GM21737 (cell line): ENCODE results near the gene OAS2.

Source experiments
- ATAC-seq: cut with Tn5 transposase; IDR thresholded peaks from one replicate; pipeline ENCODE4 v1.9.1; 2021; ENCODE audit warnings: mild to moderate bottlenecking, moderate library complexity; ENCODE audit not compliant: unreplicated experiment

Gene OAS2

DNA sequence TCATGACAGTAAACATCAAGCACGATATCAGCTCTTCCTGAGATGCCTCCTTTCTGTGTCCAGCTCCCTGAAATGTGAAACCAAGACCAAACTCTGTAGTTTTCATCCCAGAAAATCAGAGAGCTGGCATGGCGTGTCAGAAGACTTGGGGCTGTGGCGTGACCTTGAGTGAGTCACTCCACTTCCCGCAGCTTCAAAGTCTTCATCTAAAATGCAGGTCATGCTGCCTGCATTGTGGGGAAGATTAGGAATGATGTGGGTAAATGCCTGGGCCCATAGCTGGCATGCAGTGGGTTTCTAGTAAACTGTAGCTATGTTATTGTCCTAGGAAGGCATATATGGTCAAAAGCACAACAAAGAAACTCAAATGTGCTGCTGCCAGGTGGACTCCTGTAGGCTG is 28.8 kb downstream of the OAS2 start:
- ATAC-seq = no peak

DNA sequence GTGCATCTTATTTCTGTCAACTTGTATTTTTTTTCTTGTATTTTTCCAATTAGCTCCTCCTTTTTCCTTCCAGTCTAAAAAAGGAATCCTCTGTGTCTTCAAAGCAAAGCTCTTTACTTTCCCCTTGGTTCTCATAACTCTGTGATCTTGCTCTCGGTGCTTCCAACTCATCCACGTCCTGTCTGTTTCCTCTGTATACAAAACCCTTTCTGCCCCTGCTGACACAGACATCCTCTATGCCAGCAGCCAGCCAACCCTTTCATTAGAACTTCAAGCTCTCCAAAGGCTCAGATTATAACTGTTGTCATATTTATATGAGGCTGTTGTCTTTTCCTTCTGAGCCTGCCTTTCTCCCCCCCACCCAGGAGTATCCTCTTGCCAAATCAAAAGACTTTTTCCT is 32.4 kb downstream of the OAS2 start:
- no peak for ATAC-seq

GRCh38 chr12:113014565-113014964 is 36.2 kb downstream of the OAS2 start:
- ATAC-seq = no peak

- no peak for ATAC-seq
These were observed 38.5 kb downstream of the OAS2 start for GRCh38 chr12:113016796-113017195.

- no peak for ATAC-seq
These were observed 40.7 kb downstream of the OAS2 start for GRCh38 chr12:113019025-113019424.

- no peak for ATAC-seq
These were observed 43.2 kb downstream of the OAS2 start for GRCh38 chr12:113021500-113021899.

DNA sequence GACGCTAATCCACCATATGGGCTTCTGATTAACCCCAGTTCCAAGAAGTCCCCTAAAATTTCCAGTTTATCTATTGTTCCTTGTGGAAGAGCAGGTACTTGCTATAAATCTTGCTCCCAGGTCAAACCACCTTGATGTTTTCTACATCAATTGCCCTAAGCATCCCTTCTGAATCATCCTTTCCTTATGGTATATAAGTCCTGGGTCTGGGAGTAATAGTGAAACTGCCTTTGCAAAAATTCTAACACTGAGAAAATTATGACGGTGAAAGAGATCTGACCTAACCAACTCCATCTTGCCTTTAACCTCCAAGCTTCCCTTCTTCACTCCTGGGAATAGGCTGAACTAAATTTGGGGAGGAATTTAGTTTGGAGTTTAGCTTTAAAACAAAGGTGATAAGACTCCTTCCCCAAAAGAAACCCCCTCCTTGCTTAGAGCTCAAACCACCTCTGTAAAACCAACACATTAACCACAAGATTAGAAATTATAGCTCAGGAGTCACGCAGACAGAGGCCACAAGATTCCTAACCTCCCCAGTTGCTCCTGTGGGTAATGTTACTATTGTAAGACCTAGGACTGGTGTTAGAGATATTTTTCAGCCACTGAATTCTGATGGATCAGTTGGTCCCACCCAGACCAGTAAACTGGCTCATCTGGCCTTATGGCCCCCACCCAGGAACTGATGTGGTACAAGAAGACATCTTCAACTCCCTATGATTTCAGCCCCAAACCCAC is 44.4 kb downstream of the OAS2 start:
- ATAC-seq = no peak

DNA sequence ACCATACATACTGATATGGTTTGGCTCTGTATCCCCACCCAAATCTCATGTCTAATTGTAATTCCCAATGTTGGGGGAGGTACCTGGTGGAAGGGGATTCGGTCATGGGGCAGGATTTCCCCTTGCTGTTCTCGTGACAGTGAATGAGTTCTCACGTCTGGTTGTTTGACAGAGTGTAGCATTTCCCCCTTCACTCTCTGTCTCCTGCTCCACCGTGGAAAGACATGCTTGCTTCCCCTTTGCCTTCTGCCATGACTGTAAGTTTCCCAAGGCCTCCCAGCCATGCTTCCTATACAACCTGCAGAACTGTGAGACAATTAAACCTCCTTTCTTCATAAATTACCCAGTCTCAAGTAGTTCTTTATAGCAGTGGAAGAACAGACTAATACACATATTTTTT is 49.4 kb downstream of the OAS2 start:
- no peak for ATAC-seq

DNA sequence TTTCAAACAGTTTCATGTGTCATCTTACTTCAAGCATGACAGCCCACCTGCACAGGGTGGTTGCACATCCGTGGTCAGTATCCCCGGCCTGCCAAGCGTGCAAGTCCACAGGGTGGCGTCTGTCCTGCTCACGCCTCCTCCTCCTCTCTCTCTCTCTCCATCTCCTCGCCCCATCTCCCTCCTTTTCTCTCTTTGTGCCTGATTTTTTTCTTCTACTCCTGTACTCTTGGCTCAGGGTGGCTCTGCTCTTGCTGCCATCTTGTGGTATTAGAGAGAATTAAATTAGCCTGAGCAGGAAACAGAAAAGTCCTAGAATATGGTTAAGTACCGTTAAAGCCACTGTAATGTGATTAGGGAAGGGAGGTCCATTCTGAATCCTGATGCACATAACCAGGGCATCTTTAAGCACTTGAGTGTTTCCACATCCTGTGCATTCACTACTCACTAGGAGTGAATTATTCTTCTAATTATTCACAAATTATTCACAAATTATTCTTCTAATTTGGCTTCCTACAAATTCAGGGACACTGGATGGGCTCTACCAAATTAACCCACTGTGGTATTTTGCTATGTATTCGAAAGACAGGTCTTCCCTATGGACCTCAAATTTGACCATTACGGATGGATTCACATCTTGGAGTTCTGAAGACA is 52.7 kb downstream of the OAS2 start:
- no peak for ATAC-seq

GRCh38 chr12:113039911-113040445 is 61.7 kb downstream of the OAS2 start:
- ATAC-seq = no peak

DNA sequence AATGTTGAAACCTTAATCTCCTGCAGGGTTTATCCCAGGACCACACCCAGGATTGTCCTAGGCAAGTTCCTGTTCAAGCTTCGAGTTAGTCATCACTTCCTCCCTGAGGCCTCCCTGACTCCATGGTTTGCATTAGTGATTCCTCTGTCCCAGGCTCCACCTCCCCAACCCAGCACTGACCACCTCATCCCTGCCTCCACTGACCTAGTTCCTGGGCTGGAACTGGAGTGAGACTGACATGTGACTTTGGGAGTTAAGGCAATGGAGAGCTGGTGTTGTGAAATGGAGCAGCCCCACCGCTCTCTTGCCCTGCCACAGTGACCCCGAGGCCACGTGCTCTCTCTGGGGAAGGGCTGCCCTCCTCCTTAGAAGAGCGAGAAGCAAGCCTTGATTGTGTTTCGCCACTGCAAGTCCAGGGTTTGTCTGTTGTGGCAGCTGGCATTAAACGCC is 62.4 kb downstream of the OAS2 start:
- ATAC-seq = no peak

DNA sequence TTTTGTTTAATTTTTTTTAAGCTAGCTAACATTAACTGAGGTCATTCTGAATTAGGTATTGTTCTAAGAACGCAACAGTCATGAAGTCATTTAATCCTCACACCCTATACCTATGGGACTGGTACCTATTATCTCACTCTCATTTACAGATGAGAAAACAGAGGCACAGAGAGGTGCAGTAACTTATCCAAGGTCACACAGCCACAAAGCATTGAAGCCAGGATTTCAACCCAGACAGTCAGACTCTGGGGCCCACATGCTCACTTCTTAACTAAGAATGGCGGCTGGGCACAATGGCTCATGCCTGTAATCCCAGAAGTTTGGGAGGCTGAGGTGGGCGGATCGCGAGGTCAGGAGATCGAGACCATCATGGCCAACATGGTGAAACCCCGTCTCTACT is 63.2 kb downstream of the OAS2 start:
- no peak for ATAC-seq

- ATAC-seq = no peak
These were observed 64.9 kb downstream of the OAS2 start for GRCh38 chr12:113043240-113043639.

- no peak for ATAC-seq
These were observed 66.2 kb downstream of the OAS2 start for GRCh38 chr12:113044516-113044915.

GRCh38 chr12:113048716-113049127 is 70.4 kb downstream of the OAS2 start:
- ATAC-seq = no peak

DNA sequence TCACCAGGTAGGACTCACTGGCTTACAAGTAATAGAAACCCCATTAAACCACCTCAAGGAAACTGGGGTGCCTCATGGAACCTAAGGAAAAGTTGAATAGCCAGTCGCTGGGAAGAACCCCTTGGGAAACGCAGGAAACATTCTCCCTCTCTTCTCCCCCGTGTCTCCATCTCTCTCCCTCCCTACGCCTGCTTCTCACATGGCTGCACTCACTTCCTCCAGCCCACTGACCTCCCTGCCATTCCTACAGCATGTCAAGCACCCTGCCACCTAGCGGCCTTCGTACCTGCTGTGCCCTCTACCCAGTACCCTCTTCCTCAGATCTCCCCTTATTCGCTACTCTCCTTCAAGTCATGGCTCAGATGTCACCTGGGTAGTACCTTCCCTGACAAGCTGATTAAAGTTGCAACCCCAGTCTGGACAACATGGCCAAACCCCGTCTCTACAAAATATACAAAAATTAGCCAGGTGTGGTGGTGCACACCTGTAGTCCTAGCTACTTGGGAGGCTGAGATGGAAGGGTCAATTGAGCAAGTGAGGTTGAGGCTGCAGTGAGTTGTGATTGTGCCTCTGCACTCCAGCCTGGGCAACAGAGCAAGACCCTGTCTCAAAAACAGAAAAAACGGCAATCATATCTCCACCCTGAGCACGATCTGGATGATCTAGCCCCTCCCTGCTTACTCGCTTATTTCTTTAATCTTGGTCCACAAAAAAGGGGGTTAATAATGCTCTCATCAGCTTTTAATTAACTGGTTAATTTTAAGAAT is 71.8 kb downstream of the OAS2 start:
- ATAC-seq = no peak

- no peak for ATAC-seq
These were observed 72.5 kb downstream of the OAS2 start for GRCh38 chr12:113050795-113051194.

DNA sequence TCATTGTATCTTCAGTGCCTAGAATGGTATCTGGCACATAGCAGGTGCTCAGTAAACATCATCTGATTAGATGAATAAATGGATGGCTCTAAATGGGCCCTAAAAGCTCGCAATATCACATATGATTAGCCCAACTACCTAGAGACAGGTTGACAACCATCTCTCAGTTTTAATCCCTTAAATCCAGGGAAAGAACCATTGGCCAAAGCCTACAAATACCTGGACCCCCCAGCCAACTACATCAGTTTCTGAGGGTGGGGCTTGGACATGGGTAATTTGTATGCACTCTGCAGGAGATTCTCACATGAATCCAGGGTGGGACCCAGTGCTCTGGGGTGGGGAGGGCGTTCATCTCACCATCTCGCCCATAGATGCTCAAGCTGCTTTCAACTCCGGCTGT is 73.4 kb downstream of the OAS2 start:
- ATAC-seq = no peak

- no peak for ATAC-seq
These were observed 74.0 kb downstream of the OAS2 start for GRCh38 chr12:113052326-113052725.

DNA sequence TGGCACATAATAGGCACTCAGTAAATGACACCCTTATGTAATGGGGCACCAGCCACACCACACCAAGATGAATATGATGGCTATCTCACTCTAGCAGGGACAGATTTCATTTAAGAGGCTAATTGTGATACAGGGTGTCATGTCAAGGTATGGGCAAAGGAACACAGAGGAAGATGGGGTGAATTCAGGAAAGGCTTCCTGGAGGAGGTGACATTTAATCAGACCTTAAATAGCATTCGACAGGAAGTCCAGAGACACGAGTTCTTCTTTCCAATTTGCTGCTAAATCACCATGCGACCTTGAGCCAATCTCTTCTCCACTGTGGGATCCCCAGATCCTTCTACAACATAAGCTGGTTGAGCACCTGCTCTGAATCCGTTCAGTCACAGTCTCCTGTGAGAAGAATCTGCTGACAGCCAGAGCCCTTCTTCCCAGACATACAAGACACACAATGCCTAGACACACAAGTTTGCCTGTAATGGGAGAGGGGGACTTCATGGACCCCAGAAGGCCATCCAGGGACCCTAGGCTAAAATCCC is 76.7 kb downstream of the OAS2 start:
- ATAC-seq = no peak
